Measurements from ENCODE around the gene LYSMD4.

DNA sequence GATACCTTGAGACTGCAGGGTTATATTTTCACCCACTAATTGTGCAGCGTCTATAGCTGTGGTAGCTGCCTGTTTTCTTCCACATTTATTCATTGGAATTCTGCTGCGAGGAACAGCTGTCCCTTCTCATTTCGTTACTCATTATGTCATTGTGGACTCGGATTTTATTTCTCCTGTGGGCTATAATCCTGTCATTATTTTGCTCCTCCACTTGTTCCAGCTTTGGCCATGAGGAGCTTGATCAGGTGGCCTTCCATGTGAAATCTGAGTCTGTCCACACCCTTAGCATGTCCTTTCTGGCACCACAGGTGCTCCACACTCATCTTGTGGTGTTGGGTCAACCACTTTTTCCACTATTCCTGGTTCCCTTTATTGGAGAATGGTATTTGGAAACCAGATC, 14.8 kb downstream of the LYSMD4 start:
- TF ChIP-seq, protein P1, sequence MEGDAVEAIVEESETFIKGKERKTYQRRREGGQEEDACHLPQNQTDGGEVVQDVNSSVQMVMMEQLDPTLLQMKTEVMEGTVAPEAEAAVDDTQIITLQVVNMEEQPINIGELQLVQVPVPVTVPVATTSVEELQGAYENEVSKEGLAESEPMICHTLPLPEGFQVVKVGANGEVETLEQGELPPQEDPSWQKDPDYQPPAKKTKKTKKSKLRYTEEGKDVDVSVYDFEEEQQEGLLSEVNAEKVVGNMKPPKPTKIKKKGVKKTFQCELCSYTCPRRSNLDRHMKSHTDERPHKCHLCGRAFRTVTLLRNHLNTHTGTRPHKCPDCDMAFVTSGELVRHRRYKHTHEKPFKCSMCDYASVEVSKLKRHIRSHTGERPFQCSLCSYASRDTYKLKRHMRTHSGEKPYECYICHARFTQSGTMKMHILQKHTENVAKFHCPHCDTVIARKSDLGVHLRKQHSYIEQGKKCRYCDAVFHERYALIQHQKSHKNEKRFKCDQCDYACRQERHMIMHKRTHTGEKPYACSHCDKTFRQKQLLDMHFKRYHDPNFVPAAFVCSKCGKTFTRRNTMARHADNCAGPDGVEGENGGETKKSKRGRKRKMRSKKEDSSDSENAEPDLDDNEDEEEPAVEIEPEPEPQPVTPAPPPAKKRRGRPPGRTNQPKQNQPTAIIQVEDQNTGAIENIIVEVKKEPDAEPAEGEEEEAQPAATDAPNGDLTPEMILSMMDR (IDR thresholded peaks at IDR 0.05) = no peak
- no peak for TF ChIP-seq POLR2A (IDR thresholded peaks at IDR 0.05)

Measured in thyroid gland (tissue), 4 donors.